Stimulated activated CD4-positive, alpha-beta T cell treated with anti-CD3 and anti-CD28 coated beads, Interleukin-4, amount 100 ng/mL, for 48 hours (primary cell): ENCODE data around the gene PCSK4.
A peak's percentile ranks its signal among the peaks of the same experiment; 100 is the strongest.

Experiments
- DNase-seq, 2 donors: peaks; one replicate each; pipeline ENCODE4 v3.0.0-alpha.2; 2020; ENCODE audit warnings: low read depth in 2 of 2

PCSK4 gene

GRCh38 chr19:1438035-1438932, 51.9 kb downstream of the PCSK4 start, which contains the start of gene RPS15:
RPS15 (plus strand) TSS chr19:1438396; CDS start chr19:1438426, 30 bp downstream.
- DNase-seq = peak; percentile 92 to 93

GRCh38 chr19:1437609-1438008, 52.5 kb downstream of the PCSK4 start:
- no peak for DNase-seq

- DNase-seq = no peak
Observed at GRCh38 chr19:1435378-1435989, 54.7 kb downstream of the PCSK4 start.

- DNase-seq = no peak
Observed at GRCh38 chr19:1434577-1435060, 55.5 kb downstream of the PCSK4 start.

- no peak for DNase-seq
Observed at GRCh38 chr19:1434040-1434366, 56.1 kb downstream of the PCSK4 start.

GRCh38 chr19:1433119-1434039, 56.8 kb downstream of the PCSK4 start:
- DNase-seq = no peak

GRCh38 chr19:1432507-1432887, 57.7 kb downstream of the PCSK4 start:
- DNase-seq = no peak

GRCh38 chr19:1431759-1432506, 58.2 kb downstream of the PCSK4 start:
- no peak for DNase-seq
